HG03108 (cell line): ENCODE data around the gene SLC25A1.

Experiments used
- ATAC-seq: cut with Tn5 transposase; IDR thresholded peaks from one replicate; pipeline ENCODE4 v1.9.1; 2021; ENCODE audit warnings: moderate library complexity; ENCODE audit not compliant: unreplicated experiment

The SLC25A1 gene

DNA sequence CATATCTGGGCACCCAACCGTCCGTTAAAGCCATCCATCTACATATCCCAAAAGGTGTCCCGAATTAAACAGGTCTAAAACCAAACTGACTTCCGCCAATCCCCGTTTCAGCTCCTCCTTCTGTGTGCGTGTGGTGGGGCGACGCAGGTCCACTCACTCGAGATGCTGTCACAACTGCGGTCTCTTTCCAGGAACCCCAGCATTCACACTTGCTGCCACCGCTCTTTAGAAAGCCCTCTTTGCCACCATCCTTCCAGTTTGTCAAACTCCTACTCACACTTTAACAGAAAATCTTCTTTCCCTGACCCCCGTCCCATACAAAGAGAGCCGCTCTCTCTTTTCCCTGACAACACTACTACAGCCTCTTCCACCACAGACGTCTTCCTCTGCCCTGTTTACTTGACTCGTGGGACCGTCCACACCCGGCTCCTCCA is 34.6 kb downstream of the SLC25A1 start:
- no peak for ATAC-seq

DNA sequence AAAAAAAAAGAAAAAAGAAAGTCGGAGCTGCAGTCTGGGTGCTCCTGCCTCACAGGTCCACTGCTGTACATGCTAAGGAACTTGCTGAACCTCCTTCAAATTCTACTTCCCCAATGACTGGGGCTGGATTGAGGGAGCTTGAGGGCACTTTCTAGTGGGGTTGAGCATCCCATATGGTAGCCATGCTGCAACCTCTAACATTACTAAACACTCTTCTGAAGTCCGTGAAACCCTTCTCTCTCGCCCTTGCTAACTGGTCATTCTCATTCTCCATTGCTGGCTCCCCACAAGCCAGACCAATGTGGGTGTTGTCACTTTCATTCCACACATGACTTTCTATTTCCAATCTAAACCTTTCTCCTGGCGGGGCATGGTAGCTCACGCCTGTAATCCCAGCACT is 35.3 kb downstream of the SLC25A1 start:
- no peak for ATAC-seq

DNA sequence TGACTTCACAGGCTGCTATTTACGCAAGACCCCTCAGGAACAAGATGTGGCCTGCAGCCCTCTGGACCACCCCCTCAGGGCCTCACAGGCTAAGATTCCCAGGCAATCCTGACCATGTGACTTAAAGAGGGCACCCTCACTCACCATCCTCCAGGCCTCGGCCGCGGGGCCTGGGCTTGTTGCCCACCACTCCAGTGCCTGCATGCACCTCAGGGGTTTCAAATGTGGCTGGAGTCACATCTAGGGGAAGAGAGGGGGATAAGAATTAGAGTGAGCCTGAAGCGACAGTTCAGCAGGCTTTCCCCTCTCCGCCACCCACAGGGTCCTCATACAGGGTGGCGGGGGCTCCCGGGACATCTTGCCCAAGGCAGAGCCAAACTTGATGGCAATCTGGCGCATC is 36.1 kb downstream of the SLC25A1 start:
- no peak for ATAC-seq

DNA sequence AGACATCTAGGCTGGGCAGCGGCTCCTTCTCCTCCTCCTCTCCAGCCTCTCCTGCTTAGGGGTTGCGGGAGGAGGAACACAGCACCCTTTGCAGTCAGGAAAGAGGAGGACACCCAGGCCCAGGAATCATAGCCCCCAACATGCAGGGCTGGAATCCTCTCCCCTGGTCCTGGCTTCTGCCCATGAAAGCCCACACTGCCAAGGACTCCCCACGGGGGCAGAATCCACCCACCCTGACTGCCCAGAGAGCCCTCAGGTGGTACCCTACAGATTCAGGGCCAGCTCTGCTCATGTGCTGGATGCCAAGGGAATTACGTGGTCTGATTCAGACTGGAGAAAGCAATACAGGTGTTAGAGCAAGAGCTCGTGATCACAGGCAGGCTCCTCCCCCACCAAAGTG is 38.6 kb downstream of the SLC25A1 start:
- no peak for ATAC-seq

DNA sequence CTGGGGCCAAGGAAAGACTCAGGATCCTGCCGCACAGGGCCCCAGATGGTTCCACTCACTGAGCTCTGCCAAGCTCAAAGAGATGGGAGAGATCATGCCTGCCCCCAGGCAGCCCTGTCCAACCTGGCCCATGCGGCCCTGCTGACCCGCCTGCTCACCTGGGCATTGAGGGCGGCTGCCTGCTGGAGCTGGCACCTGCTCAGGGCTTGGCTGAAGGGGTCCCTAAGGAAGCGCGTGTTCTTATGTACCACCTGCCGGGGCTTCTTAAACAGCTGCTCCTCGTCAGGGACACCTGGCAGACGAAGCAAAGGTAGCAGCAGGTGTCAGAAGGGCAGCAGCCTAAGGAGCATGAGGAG is 39.6 kb downstream of the SLC25A1 start:
- ATAC-seq = no peak

DNA sequence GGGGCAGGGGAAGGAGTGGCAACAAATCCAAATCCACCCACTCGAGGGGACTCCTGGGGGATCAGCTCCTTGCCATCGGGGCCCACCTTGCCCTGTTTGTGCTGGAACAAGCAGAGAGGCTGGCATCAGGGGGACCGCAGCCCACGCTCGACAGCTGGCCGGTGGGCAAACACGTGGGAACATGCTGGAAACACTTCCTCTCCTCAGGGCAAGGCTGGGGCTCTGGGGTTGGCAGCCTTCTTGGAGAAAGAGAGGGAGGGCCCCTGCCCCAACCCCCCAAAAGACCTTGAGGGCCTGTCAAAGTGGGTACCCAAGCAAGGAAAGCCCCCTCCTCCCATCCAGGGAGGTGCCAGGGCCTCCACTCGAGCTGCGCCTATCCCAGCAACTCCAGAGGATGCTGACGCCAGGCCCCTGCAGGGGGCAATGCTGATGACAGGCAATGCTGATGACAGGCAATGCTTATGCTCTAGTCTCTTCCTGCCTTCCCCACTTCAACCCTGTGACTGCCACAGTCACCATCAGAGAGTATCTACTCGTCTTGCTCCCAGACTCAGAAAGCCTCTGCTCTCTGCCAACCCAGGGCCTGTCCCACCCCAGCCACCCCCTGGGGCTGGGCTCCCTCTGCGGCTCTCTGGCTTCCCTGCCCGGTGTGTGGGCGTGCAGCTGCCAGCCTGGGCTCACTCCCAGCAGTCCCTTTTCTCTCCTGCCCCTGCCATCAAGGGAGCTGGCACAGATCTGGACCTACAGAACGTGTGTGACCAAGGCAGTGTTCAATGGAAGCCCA is 40.1 kb downstream of the SLC25A1 start:
- no peak for ATAC-seq

DNA sequence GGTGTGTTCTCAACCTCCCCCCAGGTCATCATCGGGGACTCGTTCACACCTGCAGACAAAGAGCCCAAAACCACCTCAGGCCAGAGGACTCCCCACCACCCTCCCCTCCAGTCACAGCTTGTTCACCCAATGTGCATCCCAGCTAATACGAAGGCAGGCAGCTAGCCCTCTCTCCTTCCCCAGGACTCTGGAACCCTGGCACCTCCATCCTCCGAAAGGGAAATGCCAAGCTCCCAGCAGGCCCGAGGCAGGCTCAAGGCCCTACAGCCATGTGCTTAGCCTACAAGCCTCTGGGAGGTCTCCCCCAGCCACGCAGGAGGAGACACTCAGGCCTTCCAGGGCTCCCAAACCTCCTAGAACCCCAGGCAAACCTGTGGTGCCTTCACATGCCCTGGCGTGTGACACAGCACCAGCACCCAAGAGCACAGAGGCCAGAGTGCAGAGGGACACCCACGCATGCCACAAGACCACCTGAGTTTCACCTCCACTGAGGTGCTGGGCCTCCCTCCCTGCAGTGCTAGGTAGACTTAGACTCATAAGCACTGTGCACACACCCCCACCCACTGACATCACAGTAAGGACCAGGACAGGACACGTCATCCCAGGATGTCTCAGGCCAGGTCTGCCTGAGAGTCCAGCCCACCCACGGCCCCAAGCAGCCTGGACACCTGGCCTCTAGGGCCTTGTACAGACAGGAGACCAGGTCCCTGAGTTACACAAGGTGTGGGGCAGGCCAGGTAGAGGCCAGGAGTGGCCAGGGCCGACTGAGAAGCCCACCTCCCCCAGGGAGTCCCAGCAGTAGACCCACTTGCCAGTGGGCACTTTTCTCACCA is 40.9 kb downstream of the SLC25A1 start:
- no peak for ATAC-seq

DNA sequence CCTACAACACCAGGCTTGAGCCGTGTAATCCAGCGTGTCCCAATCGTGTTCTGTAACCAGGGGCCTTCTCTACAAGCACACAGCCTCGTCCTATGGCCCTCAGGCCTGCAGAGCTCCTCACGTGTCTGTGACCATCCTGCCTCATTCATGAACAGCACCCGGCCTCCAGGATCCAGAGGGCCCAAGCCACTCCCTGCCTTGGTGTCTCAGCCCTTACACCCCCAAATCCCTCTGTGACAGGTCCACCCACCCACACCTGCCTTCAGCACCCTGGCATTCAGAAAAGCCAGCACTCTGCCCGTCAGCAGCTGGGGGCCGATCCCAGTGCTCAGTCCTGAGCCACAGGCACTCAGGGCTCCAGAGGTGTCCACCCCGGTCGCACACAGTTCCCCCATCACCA is 41.6 kb downstream of the SLC25A1 start:
- no peak for ATAC-seq

DNA sequence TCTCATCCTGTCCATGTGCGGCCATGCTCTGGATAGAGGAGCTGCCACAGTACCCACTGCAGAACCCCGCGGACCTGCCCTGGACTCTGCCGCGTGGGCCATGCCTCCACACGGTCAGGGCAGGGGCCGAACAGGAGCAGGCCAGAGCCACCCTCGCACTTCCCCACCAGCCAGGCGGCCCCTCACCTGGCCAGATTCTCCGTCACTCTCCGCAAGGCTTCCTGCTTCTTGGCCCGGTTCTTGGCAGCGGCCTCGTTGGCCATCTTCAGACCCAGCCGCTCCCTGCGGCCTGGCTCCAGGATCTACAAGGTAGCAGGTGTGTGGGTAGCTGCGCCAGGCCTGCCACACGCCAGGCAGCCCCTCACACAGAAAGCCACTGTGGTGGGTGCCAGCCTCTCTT is 43.7 kb downstream of the SLC25A1 start:
- no peak for ATAC-seq

DNA sequence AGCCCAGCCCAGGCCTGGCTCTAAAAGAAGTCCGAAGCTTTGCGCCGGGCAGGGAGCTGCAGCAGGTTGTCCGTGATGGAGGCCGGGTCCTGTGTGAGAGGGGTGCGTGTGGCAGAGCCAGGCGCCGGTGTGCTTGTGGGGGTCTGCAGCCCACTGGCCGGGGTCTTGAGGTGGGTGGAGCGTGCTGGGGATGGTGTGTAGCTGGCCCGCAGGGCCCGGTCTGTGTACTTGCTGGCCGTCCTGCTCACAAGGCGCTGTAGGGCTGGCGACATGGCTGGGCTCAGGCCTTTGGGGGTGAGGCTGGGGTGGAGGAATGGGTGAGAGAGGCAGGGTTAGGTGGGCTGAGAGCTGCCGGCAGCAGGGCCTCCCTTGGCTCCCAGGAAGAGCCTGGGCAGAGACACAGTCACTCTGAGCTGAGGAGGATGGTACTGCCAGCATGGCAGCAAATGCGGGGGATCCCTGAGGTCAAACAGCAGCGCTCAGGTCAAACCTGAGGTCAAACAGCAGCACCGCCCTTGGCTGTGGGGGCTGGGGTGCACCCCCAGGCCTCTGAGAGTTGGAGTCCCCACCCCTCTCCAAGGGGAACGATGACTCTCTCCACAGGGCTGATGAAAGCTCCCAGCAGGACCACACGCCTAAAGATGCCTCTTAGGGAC is 44.2 kb downstream of the SLC25A1 start:
- no peak for ATAC-seq

DNA sequence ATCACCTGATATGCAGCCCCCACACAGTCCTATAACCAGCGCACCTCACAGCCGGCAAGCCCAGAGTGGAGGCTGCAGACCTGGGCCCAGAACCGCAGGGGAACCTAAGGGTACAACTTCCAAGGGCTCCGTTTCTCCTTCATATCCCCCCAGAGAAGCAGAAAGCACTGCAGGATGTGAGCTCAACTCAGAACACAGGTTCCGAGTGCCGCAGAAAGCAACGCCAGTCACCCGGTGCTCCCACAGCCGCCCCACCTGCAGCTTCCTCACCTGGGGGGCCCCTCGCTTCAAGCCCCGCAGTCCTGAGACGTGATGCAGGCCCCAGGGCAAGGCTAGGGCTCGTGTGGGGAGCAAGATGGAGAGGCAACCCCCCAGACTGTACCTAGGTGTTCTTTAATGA is 45.0 kb downstream of the SLC25A1 start:
- no peak for ATAC-seq

DNA sequence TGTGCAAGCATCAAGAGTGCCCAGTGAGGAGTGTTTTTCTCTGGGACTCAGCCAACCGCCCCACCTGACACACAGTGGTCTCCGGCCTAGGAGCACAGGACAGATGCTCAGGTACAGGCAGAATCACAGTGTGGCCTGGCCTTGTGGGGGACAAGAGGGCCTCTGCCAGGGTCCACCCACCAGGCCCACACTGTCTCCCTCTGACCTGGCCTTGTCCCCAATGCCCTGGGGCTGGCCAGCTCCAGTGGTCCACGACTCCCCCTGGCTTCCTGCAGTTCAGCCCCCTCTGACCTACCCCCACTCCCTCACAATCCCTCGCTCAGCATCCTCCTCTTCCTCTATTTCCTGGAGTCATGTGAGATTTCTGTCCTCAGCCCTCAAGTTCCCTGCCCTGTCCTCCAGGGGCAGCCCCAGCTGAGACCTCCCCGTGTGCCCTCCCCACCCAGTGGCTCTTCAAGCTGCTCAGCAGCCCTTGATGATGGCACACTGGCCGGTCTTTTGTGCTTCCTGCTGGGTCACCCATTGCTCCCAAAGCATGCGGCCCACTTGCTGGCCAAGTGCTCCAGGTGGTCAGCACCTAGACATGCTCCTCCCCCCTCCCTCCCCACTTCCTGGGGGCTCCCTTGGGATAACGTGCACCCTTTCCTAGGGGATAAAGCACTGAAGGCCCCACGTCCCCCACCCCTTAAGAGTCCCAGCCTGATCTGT is 45.7 kb downstream of the SLC25A1 start:
- no peak for ATAC-seq

DNA sequence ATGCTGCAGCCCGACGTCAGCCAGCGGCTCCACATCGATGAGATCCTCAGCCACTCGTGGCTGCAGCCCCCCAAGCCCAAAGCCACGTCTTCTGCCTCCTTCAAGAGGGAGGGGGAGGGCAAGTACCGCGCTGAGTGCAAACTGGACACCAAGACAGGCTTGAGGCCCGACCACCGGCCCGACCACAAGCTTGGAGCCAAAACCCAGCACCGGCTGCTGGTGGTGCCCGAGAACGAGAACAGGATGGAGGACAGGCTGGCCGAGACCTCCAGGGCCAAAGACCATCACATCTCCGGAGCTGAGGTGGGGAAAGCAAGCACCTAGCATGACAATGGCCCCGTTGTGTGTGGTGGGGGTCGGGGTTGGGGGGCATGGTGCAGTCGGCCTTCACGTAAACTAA is 46.4 kb downstream of the SLC25A1 start:
- ATAC-seq = no peak

DNA sequence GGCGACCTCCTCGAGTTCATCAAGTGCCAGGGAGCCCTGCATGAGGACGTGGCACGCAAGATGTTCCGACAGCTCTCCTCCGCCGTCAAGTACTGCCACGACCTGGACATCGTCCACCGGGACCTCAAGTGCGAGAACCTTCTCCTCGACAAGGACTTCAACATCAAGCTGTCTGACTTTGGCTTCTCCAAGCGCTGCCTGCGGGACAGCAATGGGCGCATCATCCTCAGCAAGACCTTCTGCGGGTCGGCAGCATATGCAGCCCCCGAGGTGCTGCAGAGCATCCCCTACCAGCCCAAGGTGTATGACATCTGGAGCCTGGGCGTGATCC is 46.9 kb downstream of the SLC25A1 start:
- no peak for ATAC-seq

DNA sequence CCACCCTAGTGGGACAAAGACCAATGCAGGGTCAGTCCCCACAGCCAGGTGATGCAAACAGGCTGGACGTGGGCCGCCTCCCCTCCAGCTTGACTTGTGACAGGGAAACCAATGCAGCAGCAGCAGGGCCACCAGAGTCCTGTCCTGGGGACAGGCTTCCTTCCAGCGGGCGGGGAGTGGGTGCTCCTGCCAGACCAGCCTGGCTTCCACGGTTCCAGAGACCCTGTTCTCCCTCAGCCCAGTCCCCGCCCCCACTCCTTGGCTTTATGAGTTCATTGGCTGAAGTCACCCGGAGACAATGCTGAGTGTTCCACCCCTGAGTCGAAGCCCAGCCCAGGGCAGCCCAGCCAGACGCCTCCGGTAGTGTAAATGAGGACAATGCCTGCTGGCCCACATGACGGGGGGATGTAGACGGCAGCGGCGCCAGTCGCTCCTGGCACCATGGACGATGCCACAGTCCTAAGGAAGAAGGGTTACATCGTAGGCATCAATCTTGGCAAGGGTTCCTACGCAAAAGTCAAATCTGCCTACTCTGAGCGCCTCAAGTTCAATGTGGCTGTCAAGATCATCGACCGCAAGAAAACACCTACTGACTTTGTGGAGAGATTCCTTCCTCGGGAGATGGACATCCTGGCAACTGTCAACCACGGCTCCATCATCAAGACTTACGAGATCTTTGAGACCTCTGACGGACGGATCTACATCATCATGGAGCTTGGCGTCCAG is 47.4 kb downstream of the SLC25A1 start, which contains the start of gene TSSK2:
TSSK2 (plus strand) TSS at position 350 of the 726 bp plus-strand sequence; CDS start at position 442, 92 bp downstream.
- ATAC-seq = no peak

DNA sequence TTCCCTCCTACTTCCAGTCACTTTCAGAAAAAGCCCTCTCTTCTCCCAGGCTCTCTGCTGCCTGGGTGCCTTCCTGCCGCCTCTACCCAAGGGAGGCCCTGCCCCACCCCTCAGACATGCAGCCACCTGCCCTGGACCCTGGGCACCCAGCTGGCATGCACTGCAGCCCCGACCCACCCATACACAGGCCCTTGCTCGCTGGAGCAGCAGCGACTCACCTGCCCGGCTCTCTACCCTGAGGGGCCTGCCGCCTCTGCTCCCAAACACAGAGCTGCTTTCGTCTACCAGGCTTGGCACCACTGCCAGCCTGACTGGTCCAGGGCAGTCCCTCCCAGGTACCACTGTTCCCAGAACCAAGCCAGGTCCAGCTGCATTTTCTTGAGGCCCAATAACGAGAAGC is 48.7 kb downstream of the SLC25A1 start:
- ATAC-seq = no peak

DNA sequence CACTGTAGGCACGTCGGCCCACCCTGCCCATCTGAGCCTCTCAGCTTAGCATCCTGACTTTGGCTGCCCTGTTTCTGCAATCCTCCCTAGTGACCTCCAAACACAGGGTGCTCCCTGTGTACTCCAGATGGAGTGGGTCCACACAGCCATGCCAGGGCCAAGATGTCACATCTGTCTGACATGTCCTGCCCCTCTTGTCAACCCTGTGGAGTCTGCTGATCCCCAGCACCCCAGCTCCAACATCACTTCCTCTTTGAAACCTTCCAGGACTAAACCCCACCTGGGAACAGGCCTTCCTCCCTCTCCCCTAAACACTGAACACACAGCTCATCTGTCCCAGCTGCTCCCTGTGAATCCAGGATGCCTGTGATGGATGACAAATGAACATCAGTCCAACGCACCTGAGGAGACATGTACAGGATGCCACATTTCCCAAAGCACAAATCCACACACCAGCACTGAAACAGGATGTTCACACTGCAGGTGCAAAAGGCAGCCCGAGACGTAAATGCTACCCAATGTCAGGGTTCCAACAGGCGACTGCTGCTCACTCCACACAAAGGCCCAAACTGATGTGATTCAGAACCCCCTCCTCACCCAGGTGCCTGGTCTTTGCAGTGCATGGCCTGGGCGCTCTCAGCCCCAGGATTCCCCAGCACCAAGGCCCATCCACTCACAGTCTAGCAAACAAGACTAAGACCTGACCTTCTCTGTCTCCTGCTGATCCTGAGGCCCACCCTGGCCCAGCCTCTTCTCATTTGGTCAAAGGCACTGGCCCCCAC is 49.4 kb downstream of the SLC25A1 start:
- no peak for ATAC-seq

DNA sequence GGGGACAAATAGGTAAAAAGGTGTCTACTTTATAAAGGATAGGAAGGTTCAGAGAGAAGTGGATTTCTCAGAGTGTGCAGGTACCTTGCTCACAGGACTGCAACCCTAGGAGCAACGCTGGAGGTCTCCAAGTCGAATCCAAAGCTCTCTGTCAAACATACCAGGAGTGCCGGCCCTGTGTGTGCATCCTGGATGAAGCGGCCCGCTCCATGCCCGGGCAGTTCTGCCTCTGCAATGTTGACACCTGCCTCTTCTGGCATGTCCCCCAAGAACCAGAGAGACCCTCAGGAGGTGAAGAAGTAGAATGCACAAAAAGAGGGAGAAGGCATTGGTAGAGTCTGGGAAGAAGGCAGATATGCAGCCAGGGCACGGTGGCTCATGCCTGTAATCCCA is 50.5 kb downstream of the SLC25A1 start:
- no peak for ATAC-seq

DNA sequence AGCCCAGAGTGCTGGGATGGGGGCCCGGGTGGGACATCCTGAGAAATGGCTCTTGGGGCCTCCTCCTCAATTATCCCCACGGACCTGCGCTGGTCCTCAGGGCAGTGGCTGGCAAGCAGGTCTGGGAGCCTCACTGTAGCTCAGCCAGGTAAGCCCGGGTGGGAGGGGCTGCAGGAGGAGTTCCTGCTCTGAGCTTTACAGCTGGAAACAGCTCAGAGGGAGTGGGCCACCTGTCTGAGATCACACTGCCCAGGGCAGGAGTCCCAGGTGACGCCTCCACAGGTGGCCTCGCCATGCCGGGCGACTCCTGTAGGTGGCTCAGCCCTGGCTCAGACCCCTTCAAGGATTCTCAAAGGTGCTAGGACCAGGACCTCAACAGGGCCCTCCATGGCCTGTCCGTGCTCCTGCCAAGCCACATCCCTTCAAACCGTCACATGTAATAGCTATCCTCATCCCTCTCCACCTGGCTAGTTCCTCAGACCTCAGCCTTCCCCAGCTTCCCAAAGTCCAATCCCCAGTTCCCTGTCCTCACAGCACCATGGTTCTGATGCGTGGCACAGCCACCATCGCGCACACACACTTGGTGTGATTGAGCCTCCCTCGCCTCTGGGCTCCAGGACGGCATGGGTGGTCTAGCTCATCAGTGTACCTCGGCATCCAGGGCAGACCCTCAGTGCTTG is 51.1 kb downstream of the SLC25A1 start:
- no peak for ATAC-seq
